ENCODE results near the gene DNAJC5G. TPM values are rescaled to one million over a fixed set of nuclear protein-coding genes. Genes with fewer than 3 reads are reported as not detected.
A peak's percentile ranks its signal among the peaks of the same experiment; 100 is the strongest.

Gene DNAJC5G
- total and polyA plus RNA-seq, 2 donors (not counting 1 experiment from before 2014, with no cell fraction given) = not detected

GRCh38 chr2:27264753-27265535 is 10.3 kb upstream of the DNAJC5G start:
- Histone ChIP-seq H3K9me3 (ENCODE audit: control extremely low read depth in 1 of 3, control insufficient read depth in 2 of 3, insufficient read depth in 1 of 3, low read length in 2 of 3) (peaks cover 0 to 4% (median 0%) of the 10 kb centered on the region in 3 donors), H3K9ac (ENCODE audit: low read length) (peak overlapping the region; percentile 74), H3K27ac (ENCODE audit: low read length in 2 of 2) (peak overlapping the region in 1 of 2 donors; percentile 59), H3K27me3 (replicated peaks in 1 of 4; ENCODE audit: control extremely low read depth in 1 of 4, control insufficient read depth in 3 of 4, insufficient read depth in 4 of 4, low read length in 3 of 4) (peaks cover 0 to 69% (median 32%) of the 10 kb centered on the region in 4 experiments), H3K4me2 (replicated peaks; ENCODE audit: low read depth, low read length, poor library complexity, severe bottlenecking) (peak overlapping the region; percentile 99), H3K4me3 (ENCODE audit: control extremely low read depth in 1 of 5, extremely low read depth in 1 of 5, insufficient read depth in 1 of 5, low read depth in 2 of 5, low read length in 4 of 5) (peak overlapping the region; percentile 23 to 68 (median 64)), H3K4me1 (ENCODE audit: control insufficient read depth in 2 of 2, insufficient read depth in 2 of 2, low read length in 2 of 2) (peaks cover 35 to 38% of the 10 kb centered on the region in 2 donors), H4K20me1 (ENCODE audit: control insufficient read depth, insufficient read depth, low read length, poor library complexity, severe bottlenecking) (no peaks in the 10 kb centered on the region), H2AFZ (ENCODE audit: insufficient read depth, low read depth, low read length, poor library complexity, severe bottlenecking) (peak overlapping the region; percentile 91), H3K79me2 (ENCODE audit: control insufficient read depth, insufficient read depth, low read length) (no peaks in the 10 kb centered on the region), H3K36me3 (replicated peaks in 1 of 2; ENCODE audit: control extremely low read depth in 1 of 2, control insufficient read depth in 1 of 2, extremely low read depth in 1 of 2, insufficient read depth in 2 of 2, low read length in 1 of 2) (no peaks in the 10 kb centered on the region)
- DNase-seq (peak; percentile 88), ATAC-seq (ENCODE audit: low read depth) (peak; percentile 69)
- POLR2A ChIA-PET = interaction anchor here (0.7 to 1.1 kb wide), 2 partner anchors 14 to 15 kb away, joined by 3 to 5 read pairs; no protein-coding TSS in a partner anchor
- Mint-ChIP-seq H3K9me3 (ENCODE audit: insufficient read depth) (no peaks in the 10 kb centered on the region), H3K4me3 (peak overlapping the region; percentile 94), H3K27ac (no peak overlapping the region), H3K27me3 (peaks cover 47% of the 10 kb centered on the region), H3K4me1 (peaks cover 35% of the 10 kb centered on the region)
- 5% methylated on average over 56 of the region's 56 CpGs for WGBS (ENCODE audit: insufficient coverage)
- TF ChIP-seq CTCF (IDR thresholded peaks at IDR 0.05) = peak; percentile 68
- no peak for TF ChIP-seq EZH2 (IDR thresholded peaks at IDR 0.05; ENCODE audit: borderline replicate concordance, insufficient read depth, low read depth, low read length, poor library complexity, severe bottlenecking)
- CTCF ChIA-PET = interaction anchor here (0.7 to 6.0 kb wide), 10 partner anchors 9 to 303 kb away, joined by 3 to 50 read pairs (median 4); partner anchors contain the start of gene TRIM54
- intact Hi-C loops (cut with micrococcal nuclease) = loop anchor here (1.0 to 5.0 kb wide), 2 partner anchors 15 to 37 kb away; no protein-coding TSS in a partner anchor

DNA sequence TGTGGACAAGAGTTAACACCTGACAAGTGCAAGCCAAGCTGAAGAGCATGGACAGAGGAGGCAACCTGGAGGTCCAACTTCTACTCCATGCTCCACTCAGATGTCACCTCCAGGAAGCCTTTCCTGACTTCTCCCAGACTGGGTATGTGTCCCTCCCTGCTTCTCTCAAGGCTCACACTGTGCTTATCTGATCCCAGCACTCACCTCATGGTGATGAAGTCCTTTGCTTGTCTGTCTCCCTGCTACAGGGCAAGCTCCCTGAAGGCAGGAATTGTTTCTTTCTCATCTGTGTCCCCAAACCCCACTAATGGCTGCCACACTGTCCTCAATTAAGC is 9.7 kb upstream of the DNAJC5G start:
- Mint-ChIP-seq H3K27ac (no peak overlapping the region), H3K4me3 (no peak overlapping the region), H3K27me3 (peaks cover 45% of the 10 kb centered on the region), H3K9me3 (ENCODE audit: insufficient read depth) (no peaks in the 10 kb centered on the region), H3K4me1 (peaks cover 35% of the 10 kb centered on the region)
- Histone ChIP-seq H3K4me1 (ENCODE audit: control insufficient read depth in 2 of 2, insufficient read depth in 2 of 2, low read length in 2 of 2) (peaks cover 35 to 38% of the 10 kb centered on the region in 2 donors), H4K20me1 (ENCODE audit: control insufficient read depth, insufficient read depth, low read length, poor library complexity, severe bottlenecking) (no peaks in the 10 kb centered on the region), H3K4me2 (replicated peaks; ENCODE audit: low read depth, low read length, poor library complexity, severe bottlenecking) (peak overlapping the region; percentile 99), H3K27me3 (replicated peaks in 1 of 4; ENCODE audit: control extremely low read depth in 1 of 4, control insufficient read depth in 3 of 4, insufficient read depth in 4 of 4, low read length in 3 of 4) (peaks cover 0 to 64% (median 30%) of the 10 kb centered on the region in 4 experiments), H3K79me2 (ENCODE audit: control insufficient read depth, insufficient read depth, low read length) (no peaks in the 10 kb centered on the region), H3K4me3 (ENCODE audit: control extremely low read depth in 1 of 5, extremely low read depth in 1 of 5, insufficient read depth in 1 of 5, low read depth in 2 of 5, low read length in 4 of 5) (peak overlapping the region in 2 of 5 experiments; percentile 65 to 68), H3K36me3 (replicated peaks in 1 of 2; ENCODE audit: control extremely low read depth in 1 of 2, control insufficient read depth in 1 of 2, extremely low read depth in 1 of 2, insufficient read depth in 2 of 2, low read length in 1 of 2) (no peaks in the 10 kb centered on the region), H3K27ac (ENCODE audit: low read length in 2 of 2) (no peak overlapping the region), H2AFZ (ENCODE audit: insufficient read depth, low read depth, low read length, poor library complexity, severe bottlenecking) (peak overlapping the region; percentile 91), H3K9ac (ENCODE audit: low read length) (peak overlapping the region; percentile 74), H3K9me3 (ENCODE audit: control extremely low read depth in 1 of 3, control insufficient read depth in 2 of 3, insufficient read depth in 1 of 3, low read length in 2 of 3) (peaks cover 0 to 4% (median 0%) of the 10 kb centered on the region in 3 donors)
- ChIA-PET POLR2A (interaction anchor here (0.7 kb wide), 1 partner anchor 14 kb away, joined by 5 read pairs; no protein-coding TSS in a partner anchor), CTCF (interaction anchor here (0.7 to 6.0 kb wide), 11 partner anchors 8 to 304 kb away, joined by 3 to 50 read pairs (median 3); partner anchors contain the start of gene TRIM54)
- DNase-seq = no peak
- no peak for ATAC-seq (ENCODE audit: low read depth)
- no peak for TF ChIP-seq CTCF (IDR thresholded peaks at IDR 0.05)
- no peak for TF ChIP-seq EZH2 (IDR thresholded peaks at IDR 0.05; ENCODE audit: borderline replicate concordance, insufficient read depth, low read depth, low read length, poor library complexity, severe bottlenecking)
- intact Hi-C loops (cut with micrococcal nuclease) = loop anchor here (1.0 kb wide), 1 partner anchor 15 kb away; no protein-coding TSS in a partner anchor

Measured in B cell (primary cell).